GM18858 (cell line): Measurements from ENCODE around the gene NAALADL2.
"Not testable (repeated sequence)": the region's sequence is repeated elsewhere in the genome, so short reads cannot be mapped to it uniquely, and the experiment has no call there.

Experiments
- ATAC-seq: cut with Tn5 transposase; IDR thresholded peaks from one replicate; pipeline ENCODE4 v1.9.1; 2021; ENCODE audit not compliant: unreplicated experiment

The NAALADL2 gene

GRCh38 chr3:175528693-175529092 is 669.6 kb downstream of the NAALADL2 start:
- ATAC-seq: not testable (repeated sequence)

- no peak for ATAC-seq
Observed at GRCh38 chr3:175535351-175535750, 676.2 kb downstream of the NAALADL2 start.

- no peak for ATAC-seq
Observed at GRCh38 chr3:175546115-175546514, 687.0 kb downstream of the NAALADL2 start.

GRCh38 chr3:175552929-175553328 is 693.8 kb downstream of the NAALADL2 start:
- no peak for ATAC-seq

GRCh38 chr3:175554801-175555200 is 695.7 kb downstream of the NAALADL2 start:
- ATAC-seq: no peak

GRCh38 chr3:175558261-175558660 is 699.1 kb downstream of the NAALADL2 start:
- ATAC-seq: no peak

GRCh38 chr3:175564363-175564762 is 705.2 kb downstream of the NAALADL2 start:
- ATAC-seq: no peak

GRCh38 chr3:175571096-175571495 is 712.0 kb downstream of the NAALADL2 start:
- ATAC-seq: no peak

GRCh38 chr3:175573226-175573625 is 714.1 kb downstream of the NAALADL2 start:
- ATAC-seq: no peak

- no peak for ATAC-seq
Observed at GRCh38 chr3:175580318-175580717, 721.2 kb downstream of the NAALADL2 start.

GRCh38 chr3:175585898-175586297 is 726.8 kb downstream of the NAALADL2 start:
- no peak for ATAC-seq

- ATAC-seq: no peak
Observed at GRCh38 chr3:175590745-175591144, 731.6 kb downstream of the NAALADL2 start.

GRCh38 chr3:175591375-175591774 is 732.2 kb downstream of the NAALADL2 start:
- no peak for ATAC-seq

- no peak for ATAC-seq
Observed at GRCh38 chr3:175593331-175593730, 734.2 kb downstream of the NAALADL2 start.

- no peak for ATAC-seq
Observed at GRCh38 chr3:175598740-175599139, 739.6 kb downstream of the NAALADL2 start.

- ATAC-seq: no peak
Observed at GRCh38 chr3:175601521-175601920, 742.4 kb downstream of the NAALADL2 start.

GRCh38 chr3:175605851-175606250 is 746.7 kb downstream of the NAALADL2 start:
- no peak for ATAC-seq

- no peak for ATAC-seq
Observed at GRCh38 chr3:175606650-175607318, 747.6 kb downstream of the NAALADL2 start.

- no peak for ATAC-seq
Observed at GRCh38 chr3:175608356-175608755, 749.2 kb downstream of the NAALADL2 start.

GRCh38 chr3:175608911-175609310 is 749.8 kb downstream of the NAALADL2 start:
- ATAC-seq: no peak

- ATAC-seq: no peak
Observed at GRCh38 chr3:175612487-175613196, 753.5 kb downstream of the NAALADL2 start.

GRCh38 chr3:175614107-175614506 is 755.0 kb downstream of the NAALADL2 start:
- ATAC-seq: not testable (repeated sequence)

- no peak for ATAC-seq
Observed at GRCh38 chr3:175617247-175617646, 758.1 kb downstream of the NAALADL2 start.
